Measurements from ENCODE around the gene FRMD4B.

- TF ChIP-seq CTCF (conservative IDR thresholded peaks at IDR 0.05; ENCODE audit: low read length): no peak
- no peak for TF ChIP-seq EZH2phosphoT487 (IDR thresholded peaks at IDR 0.05; ENCODE audit: borderline replicate concordance)
Measured at GRCh38 chr3:69160107-69160506, 225.8 kb downstream of the FRMD4B start.

All from Loucy (cell line).